GM12892 (cell line): Measurements from ENCODE around the gene MACROD2.

Source experiments
- POLR2A ChIP-seq: IDR thresholded peaks from 2 replicates; pipeline ENCODE4 v1.6.1; 2011; ENCODE audit warnings: low read depth, low read length, control low read depth
- POLR2AphosphoS5 ChIP-seq: IDR thresholded peaks from 2 replicates; pipeline ENCODE4 v1.6.1; 2011; ENCODE audit warnings: low read depth, low read length, control low read depth
- TAF1 ChIP-seq: IDR thresholded peaks from 2 replicates; pipeline ENCODE4 v1.6.1; 2011; ENCODE audit warnings: low read depth, mild to moderate bottlenecking, control low read depth, low read length, borderline replicate concordance

DNA sequence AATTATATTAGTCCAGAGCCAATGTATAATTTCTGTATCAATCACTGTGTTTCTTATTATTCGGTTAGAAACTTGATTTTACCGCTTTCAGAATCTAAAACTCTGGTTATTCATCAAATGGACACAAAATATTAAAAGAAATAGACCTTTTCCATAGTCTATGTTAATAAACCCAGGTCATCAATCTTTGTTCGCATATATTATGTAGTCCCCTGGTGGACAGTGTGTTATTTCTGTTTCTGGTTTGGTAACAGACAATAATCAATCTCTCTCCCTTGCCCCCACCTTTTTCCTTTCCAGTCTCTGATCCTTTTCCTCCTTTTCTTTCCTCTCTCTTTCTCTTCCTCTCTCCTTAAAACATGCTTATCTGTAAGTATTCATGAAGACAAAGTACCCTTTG is 203.1 kb downstream of the MACROD2 start:
- no peak for TF ChIP-seq POLR2A
- no peak for TF ChIP-seq POLR2AphosphoS5
- no peak for TF ChIP-seq TAF1
